ENCODE data around the gene TTLL11.

Gene TTLL11

GRCh38 chr9:121950441-121950840 lies 142.7 kb downstream of the TTLL11 start:
- TF ChIP-seq CTCF (IDR thresholded peaks at IDR 0.05; ENCODE audit: low read depth, low read length) (no peak), MYC (IDR thresholded peaks at IDR 0.05; ENCODE audit: low read depth, low read length) (no peak), MAX (IDR thresholded peaks at IDR 0.05; ENCODE audit: low read depth, low read length) (no peak), POLR2A (IDR thresholded peaks at IDR 0.05; ENCODE audit: extremely low read depth, insufficient read length) (no peak)
- DNase-seq (ENCODE audit: low read depth) = no peak
- no peak overlapping the region for H3K4me3 ChIP-seq (ENCODE audit: low read depth, low read length)

- no peak overlapping the region for H3K4me3 ChIP-seq (ENCODE audit: low read depth, low read length)
- no peak for TF ChIP-seq MYC (IDR thresholded peaks at IDR 0.05; ENCODE audit: low read depth, low read length)
- TF ChIP-seq CTCF (IDR thresholded peaks at IDR 0.05; ENCODE audit: low read depth, low read length) = no peak
- TF ChIP-seq POLR2A (IDR thresholded peaks at IDR 0.05; ENCODE audit: extremely low read depth, insufficient read length) = no peak
- no peak for TF ChIP-seq MAX (IDR thresholded peaks at IDR 0.05; ENCODE audit: low read depth, low read length)
- no peak for DNase-seq (ENCODE audit: low read depth)
These were observed 143.3 kb downstream of the TTLL11 start for GRCh38 chr9:121949766-121950165.

GRCh38 chr9:121949364-121949763 lies 143.7 kb downstream of the TTLL11 start:
- no peak for DNase-seq (ENCODE audit: low read depth)
- H3K4me3 ChIP-seq (ENCODE audit: low read depth, low read length) = no peak overlapping the region
- TF ChIP-seq POLR2A (IDR thresholded peaks at IDR 0.05; ENCODE audit: extremely low read depth, insufficient read length) = no peak
- TF ChIP-seq CTCF (IDR thresholded peaks at IDR 0.05; ENCODE audit: low read depth, low read length) = no peak
- TF ChIP-seq MYC (IDR thresholded peaks at IDR 0.05; ENCODE audit: low read depth, low read length) = no peak

- TF ChIP-seq MAX (IDR thresholded peaks at IDR 0.05; ENCODE audit: low read depth, low read length) (no peak), CTCF (IDR thresholded peaks at IDR 0.05; ENCODE audit: low read depth, low read length) (no peak), MYC (IDR thresholded peaks at IDR 0.05; ENCODE audit: low read depth, low read length) (no peak)
- DNase-seq (ENCODE audit: low read depth) = no peak
- no peak overlapping the region for H3K4me3 ChIP-seq (ENCODE audit: low read depth, low read length)
These were observed 145.3 kb downstream of the TTLL11 start for GRCh38 chr9:121947775-121948174.

GRCh38 chr9:121946465-121946864 lies 146.6 kb downstream of the TTLL11 start:
- TF ChIP-seq CTCF (IDR thresholded peaks at IDR 0.05; ENCODE audit: low read depth, low read length) = no peak
- TF ChIP-seq MAX (IDR thresholded peaks at IDR 0.05; ENCODE audit: low read depth, low read length) = no peak
- TF ChIP-seq MYC (IDR thresholded peaks at IDR 0.05; ENCODE audit: low read depth, low read length) = no peak

GRCh38 chr9:121945849-121946248 lies 147.3 kb downstream of the TTLL11 start:
- no peak for TF ChIP-seq POLR2A (IDR thresholded peaks at IDR 0.05; ENCODE audit: extremely low read depth, insufficient read length)
- H3K4me3 ChIP-seq (ENCODE audit: low read depth, low read length) = no peak overlapping the region
- no peak for DNase-seq (ENCODE audit: low read depth)

More at GRCh38 chr9:121946465-121946864, 146.6 kb downstream of the TTLL11 start:
- no peak overlapping the region for H3K4me3 ChIP-seq (ENCODE audit: low read depth, low read length)
- no peak for DNase-seq (ENCODE audit: low read depth)
